Muscle layer of colon (tissue), 2 donors: Measurements from ENCODE around the gene OCA2.

Experiments used
- H3K27ac ChIP-seq: one replicate; pipeline ENCODE4 v1.7.0; 2013; ENCODE audit warnings: low read depth, mild to moderate bottlenecking, low read length, moderate library complexity
- H3K27me3 ChIP-seq, 2 donors: one replicate each; pipeline ENCODE4 v1.7.0; 2013; ENCODE audit warnings: low read length in 2 of 2, mild to moderate bottlenecking in 2 of 2; ENCODE audit not compliant: insufficient read depth in 2 of 2, control insufficient read depth in 1 of 2
- H3K36me3 ChIP-seq: one replicate; pipeline ENCODE4 v1.7.0; 2013; ENCODE audit warnings: mild to moderate bottlenecking, low read length; ENCODE audit not compliant: insufficient read depth
- H3K4me1 ChIP-seq: one replicate; pipeline ENCODE4 v1.7.0; 2013; ENCODE audit warnings: mild to moderate bottlenecking, low read length; ENCODE audit not compliant: insufficient read depth
- H3K4me3 ChIP-seq, 2 donors: one replicate each; pipeline ENCODE4 v1.7.0; 2013; ENCODE audit warnings: low read length in 2 of 2, low read depth in 1 of 2, mild to moderate bottlenecking in 1 of 2, moderate library complexity in 1 of 2
- H3K9ac ChIP-seq: one replicate; pipeline ENCODE4 v1.7.0; 2013; ENCODE audit warnings: low read length
- H3K9me3 ChIP-seq: one replicate; pipeline ENCODE4 v1.7.0; 2013; ENCODE audit warnings: mild to moderate bottlenecking, low read length
- donor health status: abdominal sarcoma.
- donor health status: Adenocarcinoma of cecum.

The OCA2 gene

GRCh38 chr15:27870320-27870719, 228.8 kb downstream of the OCA2 start:
- Histone ChIP-seq H3K27me3 (no peaks in the 10 kb centered on the region), H3K27ac (no peak overlapping the region), H3K9me3 (no peaks in the 10 kb centered on the region), H3K36me3 (no peaks in the 10 kb centered on the region), H3K4me1 (no peaks in the 10 kb centered on the region), H3K9ac (no peak overlapping the region), H3K4me3 (no peak overlapping the region)

- Histone ChIP-seq H3K27me3 (no peaks in the 10 kb centered on the region), H3K4me3 (no peak overlapping the region), H3K9ac (no peak overlapping the region)
Observed at GRCh38 chr15:27869697-27870281, 229.3 kb downstream of the OCA2 start.

GRCh38 chr15:27868828-27869404, 230.2 kb downstream of the OCA2 start:
- no peak overlapping the region for H3K4me3 ChIP-seq
- H3K27ac ChIP-seq, result no peak overlapping the region
- H3K9me3 ChIP-seq, result no peaks in the 10 kb centered on the region

More at GRCh38 chr15:27869697-27870281, 229.3 kb downstream of the OCA2 start:
- H3K9me3 ChIP-seq, result no peaks in the 10 kb centered on the region
- no peak overlapping the region for H3K27ac ChIP-seq
- no peaks in the 10 kb centered on the region for H3K36me3 ChIP-seq
- H3K4me1 ChIP-seq, result no peaks in the 10 kb centered on the region

GRCh38 chr15:27867861-27868260, 231.3 kb downstream of the OCA2 start:
- Histone ChIP-seq H3K9ac (no peak overlapping the region), H3K9me3 (no peaks in the 10 kb centered on the region), H3K27me3 (no peaks in the 10 kb centered on the region), H3K4me1 (no peaks in the 10 kb centered on the region), H3K27ac (no peak overlapping the region), H3K36me3 (no peaks in the 10 kb centered on the region), H3K4me3 (no peak overlapping the region)

More at GRCh38 chr15:27868828-27869404, 230.2 kb downstream of the OCA2 start:
- no peaks in the 10 kb centered on the region for H3K27me3 ChIP-seq
- no peak overlapping the region for H3K9ac ChIP-seq
- no peaks in the 10 kb centered on the region for H3K36me3 ChIP-seq
- H3K4me1 ChIP-seq, result no peaks in the 10 kb centered on the region

GRCh38 chr15:27866505-27867165, 232.5 kb downstream of the OCA2 start:
- H3K9ac ChIP-seq, result no peak overlapping the region
- H3K4me3 ChIP-seq, result no peak overlapping the region
- no peaks in the 10 kb centered on the region for H3K4me1 ChIP-seq
- H3K27ac ChIP-seq, result no peak overlapping the region
- H3K27me3 ChIP-seq, result no peaks in the 10 kb centered on the region
- no peaks in the 10 kb centered on the region for H3K9me3 ChIP-seq
- no peaks in the 10 kb centered on the region for H3K36me3 ChIP-seq

- no peak overlapping the region for H3K9ac ChIP-seq
- H3K9me3 ChIP-seq, result no peaks in the 10 kb centered on the region
- no peak overlapping the region for H3K27ac ChIP-seq
- H3K36me3 ChIP-seq, result no peaks in the 10 kb centered on the region
- H3K4me1 ChIP-seq, result no peaks in the 10 kb centered on the region
- H3K27me3 ChIP-seq, result no peaks in the 10 kb centered on the region
- no peak overlapping the region for H3K4me3 ChIP-seq
Observed at GRCh38 chr15:27865926-27866325, 233.2 kb downstream of the OCA2 start.

GRCh38 chr15:27865323-27865922, 233.7 kb downstream of the OCA2 start:
- Histone ChIP-seq H3K9ac (no peak overlapping the region), H3K27me3 (no peaks in the 10 kb centered on the region), H3K36me3 (no peaks in the 10 kb centered on the region), H3K4me3 (no peak overlapping the region), H3K4me1 (no peaks in the 10 kb centered on the region), H3K27ac (no peak overlapping the region), H3K9me3 (no peaks in the 10 kb centered on the region)

- H3K27ac ChIP-seq, result no peak overlapping the region
- H3K4me3 ChIP-seq, result no peak overlapping the region
- no peaks in the 10 kb centered on the region for H3K27me3 ChIP-seq
- H3K9me3 ChIP-seq, result no peaks in the 10 kb centered on the region
- no peaks in the 10 kb centered on the region for H3K36me3 ChIP-seq
- no peaks in the 10 kb centered on the region for H3K4me1 ChIP-seq
- no peak overlapping the region for H3K9ac ChIP-seq
Observed at GRCh38 chr15:27864719-27865118, 234.4 kb downstream of the OCA2 start.

GRCh38 chr15:27864086-27864485, 235.0 kb downstream of the OCA2 start:
- Histone ChIP-seq H3K4me3 (no peak overlapping the region), H3K9me3 (no peaks in the 10 kb centered on the region), H3K4me1 (no peaks in the 10 kb centered on the region)

GRCh38 chr15:27863000-27863399, 236.1 kb downstream of the OCA2 start:
- no peak overlapping the region for H3K27ac ChIP-seq
- no peak overlapping the region for H3K4me3 ChIP-seq
- no peaks in the 10 kb centered on the region for H3K9me3 ChIP-seq
- H3K27me3 ChIP-seq, result no peaks in the 10 kb centered on the region
- no peaks in the 10 kb centered on the region for H3K4me1 ChIP-seq
- no peak overlapping the region for H3K9ac ChIP-seq
- no peaks in the 10 kb centered on the region for H3K36me3 ChIP-seq

More at GRCh38 chr15:27864086-27864485, 235.0 kb downstream of the OCA2 start:
- Histone ChIP-seq H3K9ac (no peak overlapping the region), H3K27me3 (no peaks in the 10 kb centered on the region), H3K36me3 (no peaks in the 10 kb centered on the region), H3K27ac (no peak overlapping the region)

- H3K9ac ChIP-seq, result no peak overlapping the region
- no peak overlapping the region for H3K27ac ChIP-seq
- no peaks in the 10 kb centered on the region for H3K9me3 ChIP-seq
- H3K4me1 ChIP-seq, result no peaks in the 10 kb centered on the region
- H3K4me3 ChIP-seq, result no peak overlapping the region
- no peaks in the 10 kb centered on the region for H3K36me3 ChIP-seq
- H3K27me3 ChIP-seq, result no peaks in the 10 kb centered on the region
Observed at GRCh38 chr15:27861171-27861570, 237.9 kb downstream of the OCA2 start.
